GM18511 (cell line): ENCODE measurements around the gene ANO8.

ENCODE experiments used
- ATAC-seq: cut with Tn5 transposase; IDR thresholded peaks from one replicate; pipeline ENCODE4 v1.9.1; 2021; ENCODE audit warnings: mild to moderate bottlenecking, moderate library complexity; ENCODE audit not compliant: unreplicated experiment

The ANO8 gene

DNA sequence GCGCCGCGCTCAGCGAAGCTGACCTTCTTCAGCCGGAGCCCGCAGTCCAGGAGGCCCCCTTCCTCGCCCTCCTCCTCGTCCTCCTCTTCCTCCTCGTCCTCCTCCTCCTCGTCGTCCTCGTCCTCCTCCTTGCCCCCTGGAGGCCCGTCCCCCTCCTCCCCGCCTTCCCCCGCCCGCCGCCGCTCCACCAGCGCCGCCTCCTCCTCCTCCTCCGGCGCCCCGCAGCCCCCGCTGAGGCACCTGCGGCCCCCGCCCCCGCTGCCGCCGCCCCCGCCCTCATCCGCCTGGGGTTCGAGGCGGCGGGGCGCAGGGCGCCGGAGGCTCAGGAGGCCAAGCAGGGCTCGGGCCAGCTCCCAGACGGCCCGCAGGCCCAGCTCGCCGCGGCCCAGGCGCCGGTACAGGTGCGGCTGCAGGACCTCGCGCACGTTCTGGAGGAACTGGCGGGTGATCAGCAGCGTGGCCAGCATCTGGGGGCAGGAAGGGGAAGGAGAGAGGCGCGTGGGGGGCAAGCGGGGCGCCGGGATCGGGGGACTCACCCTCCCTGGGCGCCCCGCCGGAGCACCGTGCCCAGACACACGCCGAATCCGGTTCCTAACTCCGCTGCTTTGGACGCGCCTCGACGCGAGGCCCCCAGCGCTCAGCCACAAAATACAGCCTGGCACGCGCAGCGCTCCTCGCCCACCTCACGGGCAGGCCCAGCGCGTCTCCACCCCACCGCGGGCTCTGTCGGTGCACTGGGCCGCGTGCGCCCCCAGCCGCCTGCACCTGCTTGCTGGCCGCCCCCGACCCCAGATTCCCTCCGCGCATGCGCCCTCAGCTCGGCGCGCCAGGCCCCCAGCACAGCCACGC, 5.9 kb downstream of the ANO8 start:
- ATAC-seq = no peak

DNA sequence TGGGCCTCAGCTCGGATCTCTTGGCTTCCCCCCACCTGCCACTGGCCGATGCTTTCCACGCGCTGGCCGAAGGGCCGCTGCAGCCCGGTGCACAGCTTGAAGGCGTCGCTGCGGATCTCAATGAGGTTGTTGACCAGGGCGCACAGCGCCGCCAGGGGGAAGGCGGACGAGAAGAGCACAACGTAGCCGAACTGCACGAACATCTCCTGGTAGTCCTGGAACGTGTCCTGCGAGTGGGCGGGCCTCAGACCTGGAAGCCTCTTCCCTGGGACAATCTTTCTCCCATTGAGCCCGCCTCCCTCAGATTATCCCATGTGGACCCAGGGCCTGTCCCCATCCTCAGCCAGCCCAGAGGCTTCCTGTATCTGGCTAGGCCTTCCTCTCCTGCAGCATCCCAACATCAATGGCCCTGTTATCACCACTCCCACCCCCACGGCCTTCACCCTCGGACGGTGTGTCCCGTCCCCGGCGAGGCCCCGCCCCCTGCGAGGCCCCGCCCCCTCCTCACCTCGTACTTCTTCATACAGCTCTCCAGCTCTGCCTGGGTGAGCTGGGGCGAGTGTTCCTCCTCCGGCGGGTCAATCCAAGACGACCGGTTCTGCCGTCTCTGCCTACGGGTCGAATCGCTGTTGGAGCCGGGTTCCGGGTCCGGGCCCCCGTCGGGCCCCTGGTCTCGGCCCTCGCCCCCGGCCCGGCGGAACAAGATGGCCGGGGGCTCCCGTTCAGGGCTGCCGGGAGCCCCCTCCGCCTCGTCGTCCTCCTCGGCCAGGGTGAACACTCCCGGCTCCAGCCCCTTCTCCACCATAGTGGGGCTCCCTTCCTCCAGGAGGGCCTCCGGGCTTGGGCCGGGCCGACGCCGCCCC, 6.8 kb downstream of the ANO8 start:
- no peak for ATAC-seq

DNA sequence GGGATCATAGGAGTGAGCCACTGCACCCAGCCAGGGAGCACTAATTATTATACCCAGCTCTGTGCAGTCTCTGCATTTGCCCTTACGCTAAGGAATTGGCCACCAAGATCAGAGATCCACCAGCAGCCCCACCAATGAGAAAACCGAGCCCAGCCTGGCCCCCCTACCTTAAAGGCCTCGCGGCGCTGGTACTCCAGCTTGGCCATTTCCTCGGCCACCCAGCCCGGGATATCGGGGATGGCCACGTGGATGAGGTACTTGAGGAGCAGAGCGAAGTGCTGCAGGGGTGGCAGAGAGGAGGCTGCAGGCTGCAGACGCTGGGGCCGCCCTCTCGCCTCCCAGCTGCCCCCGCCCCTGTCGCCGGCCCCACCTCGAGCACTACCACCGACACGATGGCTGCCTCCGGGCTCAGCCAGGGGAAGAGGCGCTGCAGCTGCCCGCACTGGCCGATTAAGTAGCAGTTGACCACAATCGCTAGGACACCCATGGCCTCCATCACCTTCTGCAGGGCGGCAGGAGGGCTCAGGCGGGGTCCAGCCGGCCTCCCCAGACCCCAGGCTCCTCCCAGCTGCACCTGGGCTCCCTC, 7.5 kb downstream of the ANO8 start:
- ATAC-seq = no peak

DNA sequence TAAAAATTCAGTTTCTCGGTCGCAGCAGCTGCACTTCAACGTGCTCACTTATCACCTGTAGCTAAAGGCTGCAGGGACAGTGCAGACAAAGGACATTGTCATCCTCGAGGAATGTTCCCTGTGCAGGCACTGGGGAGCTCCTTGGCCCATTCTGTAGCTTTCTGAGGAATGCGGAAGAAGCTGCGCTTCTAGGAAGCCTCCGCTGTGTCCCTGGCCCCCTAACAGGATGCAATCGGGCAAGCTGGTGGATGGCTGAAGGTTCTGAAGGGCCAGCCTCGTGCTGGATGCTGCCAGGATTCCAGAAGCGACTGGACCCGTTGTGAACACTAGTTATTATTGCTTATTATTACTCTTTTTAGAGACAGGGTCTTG, 8.1 kb downstream of the ANO8 start:
- no peak for ATAC-seq

DNA sequence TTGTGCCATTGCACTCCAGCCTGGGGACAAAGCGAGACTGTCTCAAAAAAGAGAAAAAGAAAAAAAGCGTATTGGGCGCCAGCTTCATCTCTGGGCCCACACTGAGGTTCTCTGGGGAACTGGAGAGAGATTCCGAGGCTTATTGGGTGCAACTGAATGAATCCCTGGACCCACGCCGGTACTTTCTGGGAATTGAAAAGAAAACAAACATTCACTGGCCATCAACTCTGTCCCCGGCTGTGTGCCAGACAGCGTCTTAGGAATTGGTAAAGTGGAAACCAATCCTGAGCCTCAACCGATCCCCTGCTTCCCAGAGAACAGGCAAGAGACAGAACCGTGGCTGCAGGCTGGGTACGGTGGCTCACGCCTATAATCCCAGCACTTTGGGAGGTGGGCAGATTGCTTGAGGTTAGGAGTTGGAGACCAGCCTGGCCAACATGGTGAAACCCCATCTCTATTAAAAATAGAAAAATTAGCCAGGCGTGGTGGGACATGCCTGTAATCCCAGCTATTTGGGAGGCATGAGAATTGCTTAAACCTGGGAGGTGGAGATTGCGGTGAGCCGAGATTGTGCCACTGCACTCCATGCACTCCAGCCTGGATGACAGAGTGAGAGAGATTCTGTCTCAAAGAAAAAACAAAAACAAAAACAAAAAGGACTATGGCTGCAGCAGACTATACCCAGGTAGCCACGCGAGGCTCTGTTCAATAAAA, 8.6 kb downstream of the ANO8 start:
- no peak for ATAC-seq

DNA sequence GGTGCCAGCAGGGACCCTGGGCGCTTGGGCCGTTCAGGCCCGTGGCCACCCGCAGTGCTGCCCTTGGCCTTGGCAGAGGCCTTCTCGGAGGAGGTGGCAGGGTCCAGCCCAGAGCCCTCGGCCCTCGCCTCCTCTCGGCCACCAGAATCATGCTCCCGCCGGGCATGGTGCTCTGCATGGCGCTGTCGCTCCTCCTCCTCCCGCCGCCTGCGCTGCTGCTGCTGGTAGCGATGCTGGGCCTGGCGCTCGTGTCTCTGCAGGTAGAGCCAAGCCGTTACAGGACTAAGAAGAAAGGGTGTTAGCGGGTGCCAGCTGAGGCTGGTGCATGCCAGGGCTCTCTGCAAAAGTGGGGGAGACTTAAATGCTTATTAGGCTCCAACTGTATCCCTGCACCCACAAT, 9.5 kb downstream of the ANO8 start:
- ATAC-seq = no peak

DNA sequence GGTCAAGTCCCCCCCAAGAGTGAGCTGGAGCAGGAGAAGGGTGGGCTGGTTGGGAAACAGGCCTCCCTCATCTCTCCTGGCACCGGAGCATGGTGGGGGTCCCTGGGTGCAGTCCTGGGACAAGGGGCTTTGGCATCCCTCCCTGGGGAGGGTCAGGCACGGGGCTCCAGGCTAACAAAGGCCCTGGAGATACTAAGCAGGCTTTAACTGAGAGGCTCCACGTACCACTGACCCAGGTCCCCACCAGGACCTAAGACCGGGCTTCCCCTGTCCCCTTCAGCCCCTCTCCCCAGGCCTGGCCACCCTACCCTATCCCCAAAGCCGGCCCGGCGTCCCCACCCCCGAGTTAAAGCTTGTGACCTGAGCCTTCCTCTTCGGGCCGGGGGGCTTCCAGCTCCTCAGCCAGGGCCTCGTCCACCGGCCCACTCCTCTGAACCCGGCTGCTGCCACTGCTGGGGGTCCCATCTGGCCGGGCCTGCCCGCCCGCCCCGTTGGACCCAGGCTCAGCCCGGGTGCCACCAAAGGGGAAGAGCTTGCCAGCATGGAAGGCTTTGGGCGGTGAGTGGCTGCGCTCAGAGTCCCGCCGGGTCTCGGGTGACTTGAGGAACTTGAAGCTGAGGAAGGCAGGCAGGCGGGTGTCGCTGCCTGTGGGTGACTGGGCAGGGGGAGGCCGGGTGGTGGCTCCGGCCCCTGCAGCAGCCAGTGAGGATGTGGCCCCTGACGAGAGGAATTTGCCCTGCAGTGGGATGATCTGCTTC, 10.1 kb downstream of the ANO8 start:
- no peak for ATAC-seq

DNA sequence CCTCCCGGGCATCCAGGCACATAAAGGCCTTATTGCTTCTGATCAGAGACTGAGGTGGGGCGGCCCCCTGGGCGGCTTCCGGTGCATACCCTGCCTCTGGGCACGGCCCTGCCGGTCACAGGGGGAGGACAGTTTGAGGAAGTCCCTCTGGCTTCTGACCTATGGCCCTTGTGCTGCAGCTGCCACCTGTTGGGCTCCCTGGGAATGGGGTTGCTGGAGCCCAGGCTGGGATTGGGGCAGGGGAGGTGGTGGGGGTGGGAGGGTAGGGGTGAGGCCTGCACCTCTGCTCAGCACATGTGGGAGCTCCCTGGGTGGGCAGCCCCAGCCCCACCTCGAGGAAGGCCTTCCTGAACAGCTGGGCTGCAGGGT, 10.7 kb downstream of the ANO8 start:
- ATAC-seq = no peak

DNA sequence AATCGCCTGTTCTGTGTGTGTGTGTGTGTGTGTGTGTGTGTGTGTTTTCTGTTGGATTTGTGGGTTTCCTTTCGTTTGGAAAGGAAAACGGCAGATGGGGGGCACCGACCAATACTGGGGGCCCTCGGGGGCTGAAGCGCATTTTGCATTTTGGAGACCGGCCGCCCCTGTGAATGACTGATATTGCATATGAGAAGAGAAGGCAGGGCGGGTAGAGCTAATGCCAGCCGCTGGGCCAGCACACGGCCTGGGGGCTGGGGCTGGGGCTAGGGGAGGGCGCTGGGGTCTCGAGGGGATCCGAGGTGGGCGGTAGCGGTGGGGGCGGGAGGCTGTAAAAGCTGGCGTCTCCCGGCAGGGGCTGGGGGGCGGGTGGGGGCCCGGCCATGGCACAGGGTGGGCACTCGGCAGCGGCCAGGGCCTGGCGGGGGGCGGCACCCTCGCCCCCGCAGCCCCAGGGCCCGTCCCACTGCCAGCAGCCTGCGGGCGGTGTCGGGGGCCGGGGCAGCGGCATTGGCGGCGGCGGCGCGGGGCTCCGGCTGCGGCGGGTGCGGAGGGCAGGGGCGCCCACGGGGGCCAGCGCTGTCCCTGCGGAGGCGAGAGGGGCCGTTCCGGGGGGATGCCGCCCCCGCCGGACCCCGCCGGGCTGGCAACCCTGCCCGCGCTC, 11.2 kb downstream of the ANO8 start:
- no peak for ATAC-seq

DNA sequence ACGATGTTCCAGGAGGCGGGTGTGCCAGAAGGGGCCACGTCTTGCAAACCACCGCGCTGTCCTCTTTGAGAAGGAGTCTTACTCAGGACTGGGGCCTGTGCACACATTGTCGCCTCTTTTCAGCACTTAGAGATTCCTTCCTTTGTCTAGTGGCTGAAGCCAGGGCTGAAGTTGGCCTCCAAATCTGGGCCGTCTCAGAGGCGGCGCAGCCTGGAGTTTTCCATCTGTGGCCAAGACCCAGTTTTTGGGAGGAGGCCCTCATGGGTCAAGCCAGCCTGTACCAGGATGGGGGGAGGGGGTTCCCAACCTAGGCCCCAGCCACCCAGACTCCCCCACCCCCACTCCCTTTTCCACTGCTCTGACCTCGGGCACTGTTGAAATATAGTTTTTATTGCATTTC, 11.8 kb downstream of the ANO8 start:
- ATAC-seq = no peak

DNA sequence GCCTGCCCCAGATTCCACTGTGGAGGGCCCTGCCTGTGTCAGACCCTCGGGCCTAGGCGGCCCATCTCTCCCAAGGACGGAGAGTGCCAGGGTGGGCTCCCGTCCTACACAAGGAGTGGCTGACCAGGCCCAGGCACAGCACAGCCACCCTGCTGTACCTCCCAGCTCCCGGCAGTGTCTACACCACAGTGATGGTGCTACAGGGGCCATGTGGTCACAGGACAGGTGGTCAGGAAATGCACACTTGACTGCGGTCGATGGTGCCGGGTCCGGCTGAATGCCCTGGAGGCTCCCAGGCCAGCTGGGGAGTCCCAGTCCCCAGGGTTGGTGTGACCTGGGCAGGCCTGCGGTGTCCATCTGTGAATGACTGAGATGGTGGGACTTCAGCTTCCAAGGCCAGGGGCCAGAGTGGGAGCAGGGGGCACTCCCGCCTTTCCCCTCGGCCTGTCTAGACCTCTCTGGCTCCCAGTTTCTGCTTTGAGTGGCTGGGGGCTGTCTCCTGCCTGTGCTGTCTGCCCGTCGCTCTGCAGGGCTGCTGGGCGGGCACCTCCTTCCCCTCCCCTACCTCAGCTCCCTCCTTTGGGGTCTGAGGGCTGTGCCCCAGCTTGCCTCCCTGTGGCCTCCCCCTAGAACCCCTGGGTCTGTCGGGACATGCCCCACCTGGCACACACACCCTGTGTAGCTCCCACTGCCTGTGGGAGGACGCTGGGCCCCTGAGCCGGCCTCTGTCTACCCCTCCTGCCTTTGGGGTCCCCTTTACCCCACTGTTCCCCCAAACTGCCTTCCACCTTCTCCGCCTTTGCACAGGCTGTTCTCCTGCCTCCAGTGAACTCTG, 12.8 kb downstream of the ANO8 start:
- ATAC-seq = no peak

DNA sequence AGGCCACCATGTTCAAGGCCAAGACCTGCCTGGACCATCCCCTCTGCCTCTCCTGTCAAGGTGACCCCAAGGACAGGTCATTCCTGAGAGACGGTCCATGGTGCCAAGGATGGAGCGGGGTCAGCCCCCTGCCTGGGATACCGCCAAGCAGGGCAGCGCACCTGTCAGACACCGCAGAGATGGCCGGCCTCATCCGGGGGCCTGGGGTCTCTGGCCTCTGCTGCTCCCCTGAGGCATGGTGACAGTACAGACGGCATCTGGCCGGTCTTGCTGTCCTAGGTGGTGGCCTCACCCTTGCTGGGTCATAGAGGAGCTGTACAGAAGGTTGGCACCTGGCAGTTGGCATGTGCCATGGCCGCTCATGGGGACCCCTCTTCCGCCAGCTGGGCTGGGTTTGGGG, 14.2 kb downstream of the ANO8 start:
- no peak for ATAC-seq

DNA sequence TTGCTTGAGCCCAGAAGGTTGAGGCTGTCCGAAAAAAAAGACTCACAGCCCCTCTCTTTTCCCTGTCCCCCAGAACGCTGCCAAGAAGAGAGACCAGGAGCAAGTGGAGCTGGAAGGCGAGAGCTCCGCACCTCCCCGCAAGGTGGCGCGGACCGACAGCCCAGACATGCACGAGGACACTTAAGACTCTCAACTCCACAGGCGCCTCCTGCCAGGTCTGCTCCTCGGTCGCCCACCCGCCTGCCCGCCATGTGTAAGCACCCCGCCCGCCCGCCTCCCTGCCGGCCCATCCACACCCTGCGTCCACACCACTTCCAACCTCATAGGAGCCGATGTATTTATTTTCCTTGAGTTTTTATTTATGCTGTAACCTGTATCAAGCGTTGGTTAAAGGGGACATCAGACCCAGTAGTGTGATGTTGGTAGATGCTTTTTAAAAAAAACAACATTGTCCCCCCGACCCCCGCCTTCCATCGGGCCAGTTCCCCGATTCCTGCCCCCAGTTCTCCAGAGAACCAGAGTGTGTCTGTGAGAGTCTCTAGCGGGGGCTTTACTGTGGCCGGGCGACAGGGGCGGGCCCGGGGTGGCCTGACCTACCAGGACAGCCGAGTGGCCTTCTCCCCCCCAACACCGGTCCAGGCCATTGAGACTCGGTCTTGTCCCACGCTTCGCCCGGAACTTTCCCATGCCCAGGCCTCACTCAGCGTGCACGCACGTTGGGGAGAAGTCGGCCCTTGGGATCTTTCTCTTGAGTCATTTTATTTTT, 15.0 kb downstream of the ANO8 start:
- ATAC-seq = no peak

DNA sequence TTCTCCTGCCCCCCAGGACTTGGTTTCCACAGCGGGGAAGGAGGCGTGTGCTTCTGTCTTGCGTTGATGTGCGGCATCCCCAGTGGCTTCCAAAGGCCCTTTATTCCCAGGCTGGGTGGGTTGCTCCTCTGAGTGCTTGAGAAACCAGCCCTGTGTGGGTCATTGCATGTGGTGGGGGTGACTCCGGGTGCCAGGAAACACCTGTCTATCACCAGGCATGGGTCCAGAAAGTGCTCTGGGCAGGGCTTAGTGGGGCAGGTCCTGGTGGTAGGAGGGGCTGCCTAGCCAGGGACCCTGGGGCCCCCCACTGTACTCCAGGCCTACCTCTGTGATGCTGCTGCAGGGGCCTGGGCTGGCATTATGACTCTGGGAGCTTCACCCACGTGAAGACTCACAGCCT, 15.7 kb downstream of the ANO8 start:
- ATAC-seq = no peak

DNA sequence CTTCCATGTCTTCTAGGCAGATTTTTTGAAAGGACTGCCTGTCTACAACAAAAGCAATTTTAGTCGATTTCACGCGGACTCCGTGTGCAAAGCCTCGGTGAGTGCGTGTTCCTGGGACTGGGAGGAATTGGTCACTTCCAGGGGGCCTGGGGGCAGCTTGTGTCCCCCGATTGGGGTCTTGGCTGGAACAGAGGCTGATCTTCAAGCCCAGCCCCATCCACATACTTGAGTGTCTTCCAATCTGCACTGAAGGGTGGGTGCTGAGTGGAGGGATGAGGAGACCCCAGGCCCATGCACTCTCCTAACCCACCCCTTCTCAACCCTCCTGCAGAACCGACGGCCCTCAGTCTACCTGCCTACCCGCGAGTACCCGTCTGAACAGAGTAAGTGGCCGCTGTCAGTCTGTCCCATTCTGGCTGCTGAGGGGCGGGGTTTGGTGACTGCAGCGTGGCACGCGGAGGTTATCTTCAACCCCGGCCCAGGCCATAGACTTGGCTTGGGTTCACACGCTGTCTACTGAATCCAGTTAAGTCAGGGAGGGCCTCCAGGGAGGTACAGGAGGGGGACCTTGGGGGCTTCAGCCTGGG, 20.6 kb downstream of the ANO8 start:
- ATAC-seq = no peak

DNA sequence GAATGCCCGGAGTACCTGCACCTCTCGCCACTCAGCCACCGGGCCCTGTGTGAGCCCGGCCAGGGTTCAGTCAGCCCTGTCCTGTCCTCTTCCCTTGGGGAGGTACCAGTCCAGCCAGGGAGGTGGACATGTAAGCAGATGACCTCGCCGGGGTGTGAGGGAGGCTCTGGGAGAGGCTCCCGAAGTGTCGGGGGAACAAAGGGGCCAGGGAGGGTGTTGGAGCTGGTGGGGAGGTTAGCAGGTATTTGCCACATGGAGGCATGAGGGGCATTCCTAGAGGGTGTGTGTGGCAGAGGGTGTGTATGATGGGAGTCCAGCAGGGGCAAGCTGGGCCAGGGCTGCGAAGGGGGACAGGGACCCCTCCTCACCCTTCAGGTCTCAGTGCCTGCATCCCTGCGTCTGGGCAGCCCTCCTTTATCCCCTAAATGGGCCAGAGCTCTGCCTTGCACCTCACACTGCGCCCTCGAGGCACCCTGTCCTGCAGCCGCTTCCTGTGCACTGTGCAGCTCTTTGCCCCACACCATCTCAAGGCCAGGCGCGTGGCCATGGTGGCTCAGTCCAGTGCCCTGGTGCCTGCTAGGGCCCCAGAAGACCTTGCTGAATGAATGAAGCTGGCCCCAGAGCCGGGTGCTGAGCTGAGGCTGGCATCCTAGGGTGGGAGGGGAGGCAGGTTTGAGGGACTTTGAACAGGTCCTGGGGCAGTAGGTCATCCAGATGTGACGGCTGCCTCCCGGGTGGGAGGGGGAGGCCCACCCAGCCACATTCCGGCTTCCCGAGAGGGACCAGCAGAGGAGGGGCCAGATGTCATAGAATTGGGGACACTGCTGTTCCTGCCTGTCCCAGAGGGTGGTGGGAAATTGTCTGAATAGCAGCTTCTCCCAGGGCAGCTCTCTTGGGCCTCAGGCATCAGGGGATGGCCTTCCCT, 22.2 kb downstream of the ANO8 start:
- no peak for ATAC-seq
